Keratinocyte (primary cell): Measurements from ENCODE around the gene DDX46. TPM values are rescaled to one million over a fixed set of nuclear protein-coding genes. Genes with fewer than 3 reads are reported as not detected.
"Not testable (repeated sequence)": the region's sequence is repeated elsewhere in the genome, so short reads cannot be mapped to it uniquely, and the experiment has no call there.

Experiments used
- DNase-seq: peaks from one replicate; pipeline ENCODE4 v3.0.0-alpha.2; 2011; ENCODE audit warnings: low read depth, missing footprints, low spot score
- FAIRE-seq: peaks from 2 replicates; lab custom pipeline; 2011; peaks lifted over from hg19 to GRCh38; lab: Jason Lieb, UNC
- H2AFZ ChIP-seq: 2 replicates; pipeline ENCODE4 v1.6.0; 2012; ENCODE audit warnings: low read length, control low read depth, inconsistent platforms; ENCODE audit not compliant: control insufficient read depth
- H3K27ac ChIP-seq: 2 replicates; pipeline ENCODE4 v1.5.1; 2011; ENCODE audit warnings: low read length; ENCODE audit not compliant: control insufficient read depth, insufficient read depth
- H3K27me3 ChIP-seq: 3 replicates; pipeline ENCODE4 v1.6.0; 2011; ENCODE audit warnings: low read length; ENCODE audit not compliant: control insufficient read depth, insufficient read depth; ENCODE audit errors: extremely low read depth
- H3K36me3 ChIP-seq, 2 experiments: 2 replicates in 1 of 2; 3 replicates in 1 of 2; pipeline ENCODE4 v1.5.1; 2011; ENCODE audit warnings: low read length in 2 of 2, mild to moderate bottlenecking in 1 of 2; ENCODE audit not compliant: control insufficient read depth in 2 of 2, insufficient read depth in 2 of 2; ENCODE audit errors: extremely low read depth in 1 of 2
- H3K4me1 ChIP-seq: 3 replicates; pipeline ENCODE4 v1.5.1; 2011; ENCODE audit warnings: low read length; ENCODE audit not compliant: control insufficient read depth, insufficient read depth; ENCODE audit errors: extremely low read depth
- H3K4me2 ChIP-seq: 3 replicates; pipeline ENCODE4 v1.6.0; 2011; ENCODE audit warnings: low read depth, low read length; ENCODE audit not compliant: control insufficient read depth, insufficient read depth; ENCODE audit errors: extremely low read depth
- H3K4me3 ChIP-seq, 3 experiments: fragments of 200-600 bp in 1 of 3; sonication (generic) in 1 of 3; 2 replicates in 2 of 3; 3 replicates in 1 of 3; pipeline ENCODE4 v1.5.1; 2011 to 2016; ENCODE audit warnings: low read length in 3 of 3, mild to moderate bottlenecking in 3 of 3, control low read depth in 2 of 3, inconsistent platforms in 1 of 3, low read depth in 1 of 3, mixed read lengths in 1 of 3, mixed run types in 1 of 3, moderate library complexity in 1 of 3; ENCODE audit not compliant: control insufficient read depth in 2 of 3, insufficient read depth in 2 of 3; ENCODE audit errors: extremely low read depth in 1 of 3
- H3K79me2 ChIP-seq: 2 replicates; pipeline ENCODE4 v1.6.0; 2012; ENCODE audit warnings: low read length; ENCODE audit not compliant: control insufficient read depth, insufficient read depth
- H3K9ac ChIP-seq: 3 replicates; pipeline ENCODE4 v1.6.0; 2011; ENCODE audit warnings: low read length; ENCODE audit not compliant: control insufficient read depth, insufficient read depth; ENCODE audit errors: extremely low read depth
- H3K9me1 ChIP-seq: 3 replicates; pipeline ENCODE4 v1.6.0; 2011; ENCODE audit warnings: low read length; ENCODE audit not compliant: control insufficient read depth, insufficient read depth; ENCODE audit errors: extremely low read depth
- H3K9me3 ChIP-seq: 2 replicates; pipeline ENCODE4 v1.5.1; 2012; ENCODE audit warnings: low read depth, low read length; ENCODE audit not compliant: control insufficient read depth
- H4K20me1 ChIP-seq: 3 replicates; pipeline ENCODE4 v1.6.0; 2011; ENCODE audit warnings: low read length; ENCODE audit not compliant: control insufficient read depth, insufficient read depth; ENCODE audit errors: extremely low read depth
- EZH2 ChIP-seq: IDR thresholded peaks from one replicate; pipeline ENCODE4 v1.6.1; 2012; ENCODE audit warnings: inconsistent platforms, mild to moderate bottlenecking, low read length, moderate library complexity
- dilution Hi-C: fragments of 300-500 bp; cut with MboI; formaldehyde crosslinking; loops from one replicate; pipeline ENCODE4 v1.7.0; 2020; ENCODE audit warnings: low sequenced_read_pairs; ENCODE audit not compliant: extremely low pct_ligation_motif_present
- polyA plus RNA-seq, 5 experiments: library from polyadenylated mRNA; depleted of rRNA in 3 of 5; stranded (reverse) in 3 of 5; stranded (forward) in 1 of 5; unstranded in 1 of 5; fragments of >200 nt; gene quantifications; 1 replicate in 1 of 5; 2 replicates in 3 of 5; 3 replicates in 1 of 5; pipeline versions ENCODE4 v1.2.1 to v1.2.3, GENCODE V29; 2011 to 2012; ENCODE audit warnings: missing spikeins in 2 of 5, low read depth in 1 of 5, low replicate concordance in 1 of 5
- TF ChIP-seq, protein P1 (sequence below), 3 experiments: IDR thresholded peaks in 1 of 3; conservative IDR thresholded peaks in 1 of 3; optimal IDR thresholded peaks in 1 of 3; 2 replicates in 2 of 3; 3 replicates in 1 of 3; pipeline versions ENCODE3 to v1.5.1; 2011; ENCODE audit warnings: low read length in 3 of 3, mild to moderate bottlenecking in 3 of 3, moderate library complexity in 2 of 3, control low read depth in 1 of 3, inconsistent platforms in 1 of 3; ENCODE audit not compliant: insufficient read depth in 2 of 3; ENCODE audit errors: extremely low read depth in 1 of 3

Gene DDX46
- polyA plus RNA-seq, 1 donor (not counting 4 experiments of a cell fraction or from before 2014, with no cell fraction given) = 39.0 TPM

DNA sequence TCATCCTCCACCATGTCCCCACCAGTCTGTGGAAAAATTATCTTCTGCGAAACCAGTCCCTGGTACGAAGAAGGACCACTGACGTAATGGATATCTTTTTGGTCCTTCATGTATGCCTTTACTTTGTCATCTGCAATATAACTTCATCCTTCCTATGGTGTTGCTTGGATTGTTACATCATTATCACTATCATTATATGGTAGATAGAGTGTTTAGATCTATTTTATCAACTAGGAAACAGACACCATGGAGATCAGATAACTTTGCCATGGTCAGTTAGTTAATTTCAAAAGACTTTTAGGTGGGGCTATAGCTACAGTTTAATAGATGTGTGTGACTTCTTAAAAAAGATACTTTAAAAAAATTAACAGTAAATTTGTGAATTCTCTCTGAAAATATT is 44.0 kb upstream of the DDX46 start:
- Histone ChIP-seq H4K20me1 (no peaks in the 10 kb centered on the region), H3K4me3 (no peak overlapping the region), H3K9ac (no peak overlapping the region), H3K9me3 (no peaks in the 10 kb centered on the region), H3K4me1 (no peaks in the 10 kb centered on the region), H3K79me2 (no peaks in the 10 kb centered on the region), H3K36me3 (peaks cover 4 to 5% of the 10 kb centered on the region in 2 experiments), H3K4me2 (no peak overlapping the region), H3K27ac (no peak overlapping the region), H3K27me3 (no peaks in the 10 kb centered on the region), H2AFZ (no peak overlapping the region), H3K9me1 (no peaks in the 10 kb centered on the region)
- DNase-seq = no peak
- dilution Hi-C loops = no loop called here
- FAIRE-seq = no peak
- TF ChIP-seq EZH2 = no peak
- TF ChIP-seq, protein P1, sequence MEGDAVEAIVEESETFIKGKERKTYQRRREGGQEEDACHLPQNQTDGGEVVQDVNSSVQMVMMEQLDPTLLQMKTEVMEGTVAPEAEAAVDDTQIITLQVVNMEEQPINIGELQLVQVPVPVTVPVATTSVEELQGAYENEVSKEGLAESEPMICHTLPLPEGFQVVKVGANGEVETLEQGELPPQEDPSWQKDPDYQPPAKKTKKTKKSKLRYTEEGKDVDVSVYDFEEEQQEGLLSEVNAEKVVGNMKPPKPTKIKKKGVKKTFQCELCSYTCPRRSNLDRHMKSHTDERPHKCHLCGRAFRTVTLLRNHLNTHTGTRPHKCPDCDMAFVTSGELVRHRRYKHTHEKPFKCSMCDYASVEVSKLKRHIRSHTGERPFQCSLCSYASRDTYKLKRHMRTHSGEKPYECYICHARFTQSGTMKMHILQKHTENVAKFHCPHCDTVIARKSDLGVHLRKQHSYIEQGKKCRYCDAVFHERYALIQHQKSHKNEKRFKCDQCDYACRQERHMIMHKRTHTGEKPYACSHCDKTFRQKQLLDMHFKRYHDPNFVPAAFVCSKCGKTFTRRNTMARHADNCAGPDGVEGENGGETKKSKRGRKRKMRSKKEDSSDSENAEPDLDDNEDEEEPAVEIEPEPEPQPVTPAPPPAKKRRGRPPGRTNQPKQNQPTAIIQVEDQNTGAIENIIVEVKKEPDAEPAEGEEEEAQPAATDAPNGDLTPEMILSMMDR (optimal IDR thresholded peaks at IDR 0.05 in 1 of 3, IDR thresholded peaks at IDR 0.05 in 1 of 3, conservative IDR thresholded peaks at IDR 0.05 in 1 of 3; ENCODE audit: extremely low read depth in 1 of 3, insufficient read depth in 2 of 3, low read length in 3 of 3) = no peak

DNA sequence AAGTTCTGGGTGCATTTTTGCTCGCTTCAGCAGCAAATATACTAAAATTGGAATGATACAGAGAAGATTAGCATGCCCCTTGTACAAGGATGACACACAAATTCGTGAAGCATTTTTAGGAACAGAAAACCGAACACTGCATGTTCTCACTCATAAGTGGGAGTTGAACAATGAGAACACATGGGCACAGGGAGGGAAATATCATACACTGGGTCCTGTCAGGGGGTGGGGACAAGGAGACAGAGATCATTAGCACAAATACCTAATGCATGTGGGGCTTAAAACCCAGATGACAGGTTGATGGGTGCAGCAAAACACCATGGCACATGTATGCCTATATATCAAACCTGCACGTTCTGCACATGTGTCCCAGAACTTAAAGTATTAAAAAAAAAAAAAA is 43.1 kb upstream of the DDX46 start:
- DNase-seq, dilution Hi-C loops, H3K27ac ChIP-seq: not testable (repeated sequence)

DNA sequence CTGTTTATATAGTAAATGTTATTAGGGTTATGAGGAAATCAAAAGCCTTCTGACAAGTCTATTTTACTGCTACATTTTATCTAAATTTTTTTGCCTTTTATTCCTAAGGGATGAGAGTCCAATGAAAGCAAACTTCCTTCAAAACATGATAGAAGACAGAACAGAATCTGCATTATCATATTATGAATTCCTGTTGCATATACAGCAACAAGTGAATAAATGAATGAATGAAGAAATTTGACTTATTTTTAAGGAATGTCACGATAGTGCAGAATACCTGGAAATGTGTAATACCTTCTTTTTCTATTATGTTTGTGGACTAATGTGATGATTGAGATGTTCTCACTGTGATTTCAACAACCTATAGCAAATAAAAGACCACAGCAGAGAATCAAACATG is 33.7 kb upstream of the DDX46 start:
- Histone ChIP-seq H3K36me3 (peaks cover 4 to 10% of the 10 kb centered on the region in 2 experiments), H3K4me3 (no peak overlapping the region), H3K4me1 (no peaks in the 10 kb centered on the region), H3K9ac (no peak overlapping the region), H3K27ac (no peak overlapping the region), H3K9me1 (no peaks in the 10 kb centered on the region), H3K27me3 (no peaks in the 10 kb centered on the region), H3K4me2 (no peak overlapping the region), H3K9me3 (no peaks in the 10 kb centered on the region), H3K79me2 (no peaks in the 10 kb centered on the region), H4K20me1 (no peaks in the 10 kb centered on the region), H2AFZ (no peak overlapping the region)
- no peak for FAIRE-seq
- dilution Hi-C loops = no loop called here
- TF ChIP-seq, protein P1 (optimal IDR thresholded peaks at IDR 0.05 in 1 of 3, IDR thresholded peaks at IDR 0.05 in 1 of 3, conservative IDR thresholded peaks at IDR 0.05 in 1 of 3; ENCODE audit: extremely low read depth in 1 of 3, insufficient read depth in 2 of 3, low read length in 3 of 3) = no peak
- no peak for TF ChIP-seq EZH2
- no peak for DNase-seq

More for the DNA sequence above, 43.1 kb upstream of the DDX46 start:
- not testable (repeated sequence) for FAIRE-seq, H3K27me3 ChIP-seq, H3K79me2 ChIP-seq, H3K9me3 ChIP-seq, H3K36me3 ChIP-seq, H3K9me1 ChIP-seq, H3K4me1 ChIP-seq, H3K4me2 ChIP-seq, H3K4me3 ChIP-seq, H2AFZ ChIP-seq, H4K20me1 ChIP-seq, H3K9ac ChIP-seq
